ENCODE results near the gene PTPRG. TPM values are rescaled to one million over a fixed set of nuclear protein-coding genes. Genes with fewer than 3 reads are reported as not detected.

The PTPRG gene
- polyA plus RNA-seq, 1 donor (not counting 4 experiments of a cell fraction or from before 2014, with no cell fraction given), result 12.1 TPM

DNA sequence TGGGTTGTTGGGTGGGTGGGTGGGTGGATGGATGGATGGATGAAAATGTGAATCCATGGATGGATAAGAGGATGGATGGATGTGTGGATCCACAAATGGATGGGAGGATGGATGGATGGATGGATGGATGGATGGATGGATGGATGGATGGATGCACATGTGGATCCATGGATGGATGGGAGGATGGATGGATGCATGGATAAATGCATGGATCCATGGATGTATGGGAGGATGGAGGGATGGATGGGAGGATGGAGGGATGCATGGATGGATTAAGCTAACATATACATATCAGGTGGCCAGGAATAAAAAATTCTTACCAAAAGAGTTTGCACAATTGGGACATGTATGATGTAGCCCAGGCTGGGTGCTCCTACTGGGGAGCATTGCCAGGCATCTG lies 616.7 kb downstream of the PTPRG start:
- no peak for DNase-seq (ENCODE audit: low read depth, low spot score)
- Histone ChIP-seq H3K27ac (ENCODE audit: control insufficient read depth, insufficient read depth, low read length) (no peak overlapping the region), H3K9me3 (ENCODE audit: control insufficient read depth, low read depth, low read length) (no peaks in the 10 kb centered on the region), H3K4me3 (ENCODE audit: control insufficient read depth in 2 of 3, extremely low read depth in 1 of 3, insufficient read depth in 2 of 3, low read depth in 1 of 3, low read length in 3 of 3) (no peak overlapping the region), H3K79me2 (ENCODE audit: control insufficient read depth, insufficient read depth, low read length) (no peaks in the 10 kb centered on the region), H2AFZ (ENCODE audit: control insufficient read depth, low read length) (no peak overlapping the region), H3K4me1 (ENCODE audit: control insufficient read depth, extremely low read depth, insufficient read depth, low read length) (no peaks in the 10 kb centered on the region), H4K20me1 (ENCODE audit: control insufficient read depth, extremely low read depth, insufficient read depth, low read length) (no peaks in the 10 kb centered on the region), H3K36me3 (ENCODE audit: control insufficient read depth in 2 of 2, extremely low read depth in 1 of 2, insufficient read depth in 2 of 2, low read length in 2 of 2) (no peaks in the 10 kb centered on the region), H3K9me1 (ENCODE audit: control insufficient read depth, extremely low read depth, insufficient read depth, low read length) (no peaks in the 10 kb centered on the region), H3K4me2 (ENCODE audit: control insufficient read depth, extremely low read depth, insufficient read depth, low read depth, low read length) (no peak overlapping the region), H3K9ac (ENCODE audit: control insufficient read depth, extremely low read depth, insufficient read depth, low read length) (no peak overlapping the region), H3K27me3 (ENCODE audit: control insufficient read depth, extremely low read depth, insufficient read depth, low read length) (no peaks in the 10 kb centered on the region)
- no peak for TF ChIP-seq EZH2 (IDR thresholded peaks at IDR 0.05; ENCODE audit: low read length)
- TF ChIP-seq, protein P1, sequence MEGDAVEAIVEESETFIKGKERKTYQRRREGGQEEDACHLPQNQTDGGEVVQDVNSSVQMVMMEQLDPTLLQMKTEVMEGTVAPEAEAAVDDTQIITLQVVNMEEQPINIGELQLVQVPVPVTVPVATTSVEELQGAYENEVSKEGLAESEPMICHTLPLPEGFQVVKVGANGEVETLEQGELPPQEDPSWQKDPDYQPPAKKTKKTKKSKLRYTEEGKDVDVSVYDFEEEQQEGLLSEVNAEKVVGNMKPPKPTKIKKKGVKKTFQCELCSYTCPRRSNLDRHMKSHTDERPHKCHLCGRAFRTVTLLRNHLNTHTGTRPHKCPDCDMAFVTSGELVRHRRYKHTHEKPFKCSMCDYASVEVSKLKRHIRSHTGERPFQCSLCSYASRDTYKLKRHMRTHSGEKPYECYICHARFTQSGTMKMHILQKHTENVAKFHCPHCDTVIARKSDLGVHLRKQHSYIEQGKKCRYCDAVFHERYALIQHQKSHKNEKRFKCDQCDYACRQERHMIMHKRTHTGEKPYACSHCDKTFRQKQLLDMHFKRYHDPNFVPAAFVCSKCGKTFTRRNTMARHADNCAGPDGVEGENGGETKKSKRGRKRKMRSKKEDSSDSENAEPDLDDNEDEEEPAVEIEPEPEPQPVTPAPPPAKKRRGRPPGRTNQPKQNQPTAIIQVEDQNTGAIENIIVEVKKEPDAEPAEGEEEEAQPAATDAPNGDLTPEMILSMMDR (optimal IDR thresholded peaks at IDR 0.05 in 1 of 3, IDR thresholded peaks at IDR 0.05 in 1 of 3, conservative IDR thresholded peaks at IDR 0.05 in 1 of 3; ENCODE audit: extremely low read depth in 1 of 3, insufficient read depth in 2 of 3, low read length in 3 of 3), result no peak
- no peak for FAIRE-seq
- dilution Hi-C loops (cut with MboI; ENCODE audit: extremely low pct_ligation_motif_present, low sequenced_read_pairs), result no loop called here

DNA sequence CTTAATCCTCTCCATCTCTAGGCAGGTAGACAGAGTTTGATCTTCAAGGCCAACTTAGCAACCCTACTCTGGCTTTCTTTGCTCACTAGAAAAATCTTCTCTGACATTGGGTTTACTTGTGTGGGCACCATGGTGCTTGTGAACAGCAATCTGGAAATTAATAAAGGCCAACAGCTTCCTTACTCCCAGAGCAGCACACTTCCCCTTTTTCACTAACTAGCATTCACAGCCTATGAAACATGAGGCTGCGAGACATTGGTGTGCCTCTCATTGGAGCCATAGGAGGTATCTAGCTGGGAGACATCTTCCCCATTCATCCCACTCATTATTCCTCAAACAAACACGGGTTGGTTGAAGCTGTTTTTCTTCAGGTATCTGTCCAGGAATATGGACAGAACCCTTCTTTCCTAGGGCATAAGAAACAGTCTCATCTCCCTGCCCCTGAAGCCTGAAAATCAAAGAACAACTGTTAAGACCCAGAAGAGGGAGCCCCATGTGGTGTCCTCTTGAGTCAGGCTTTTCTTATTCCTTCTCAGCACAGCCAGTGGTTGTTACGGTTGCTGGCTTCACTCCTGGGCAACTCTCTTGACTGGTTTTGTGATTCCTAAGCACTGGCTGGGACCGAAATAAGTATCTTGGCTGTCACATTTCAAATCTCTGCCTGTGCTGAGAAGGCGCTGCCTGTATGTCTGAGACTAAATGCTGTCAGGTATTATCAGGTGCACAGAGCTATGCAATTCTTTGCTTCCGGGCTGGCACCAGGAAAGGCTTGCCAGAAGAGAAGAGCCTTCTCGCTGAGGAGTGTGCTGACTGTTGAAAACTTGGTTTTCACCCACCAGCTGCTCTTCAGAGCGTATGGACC lies 617.6 kb downstream of the PTPRG start:
- H2AFZ ChIP-seq (ENCODE audit: control insufficient read depth, low read length), result no peak overlapping the region
- dilution Hi-C loops (cut with MboI; ENCODE audit: extremely low pct_ligation_motif_present, low sequenced_read_pairs), result no loop called here
- no peaks in the 10 kb centered on the region for H3K9me1 ChIP-seq (ENCODE audit: control insufficient read depth, extremely low read depth, insufficient read depth, low read length)
- no peaks in the 10 kb centered on the region for H3K9me3 ChIP-seq (ENCODE audit: control insufficient read depth, low read depth, low read length)
- FAIRE-seq, result no peak
- H3K9ac ChIP-seq (ENCODE audit: control insufficient read depth, extremely low read depth, insufficient read depth, low read length), result no peak overlapping the region
- H3K4me2 ChIP-seq (ENCODE audit: control insufficient read depth, extremely low read depth, insufficient read depth, low read depth, low read length), result no peak overlapping the region
- no peaks in the 10 kb centered on the region for H3K4me1 ChIP-seq (ENCODE audit: control insufficient read depth, extremely low read depth, insufficient read depth, low read length)
- no peaks in the 10 kb centered on the region for H3K79me2 ChIP-seq (ENCODE audit: control insufficient read depth, insufficient read depth, low read length)
- no peak overlapping the region for H3K4me3 ChIP-seq (ENCODE audit: control insufficient read depth in 2 of 3, extremely low read depth in 1 of 3, insufficient read depth in 2 of 3, low read depth in 1 of 3, low read length in 3 of 3)
- no peaks in the 10 kb centered on the region for H3K27me3 ChIP-seq (ENCODE audit: control insufficient read depth, extremely low read depth, insufficient read depth, low read length)
- H4K20me1 ChIP-seq (ENCODE audit: control insufficient read depth, extremely low read depth, insufficient read depth, low read length), result no peaks in the 10 kb centered on the region
- no peak overlapping the region for H3K27ac ChIP-seq (ENCODE audit: control insufficient read depth, insufficient read depth, low read length)
- no peaks in the 10 kb centered on the region for H3K36me3 ChIP-seq (ENCODE audit: control insufficient read depth in 2 of 2, extremely low read depth in 1 of 2, insufficient read depth in 2 of 2, low read length in 2 of 2)
- TF ChIP-seq EZH2 (IDR thresholded peaks at IDR 0.05; ENCODE audit: low read length), result no peak
- TF ChIP-seq, protein P1 (optimal IDR thresholded peaks at IDR 0.05 in 1 of 3, IDR thresholded peaks at IDR 0.05 in 1 of 3, conservative IDR thresholded peaks at IDR 0.05 in 1 of 3; ENCODE audit: extremely low read depth in 1 of 3, insufficient read depth in 2 of 3, low read length in 3 of 3), result no peak
- no peak for DNase-seq (ENCODE audit: low read depth, low spot score)

All from keratinocyte (primary cell).